HK-2 (cell line): ENCODE measurements around the gene LRRC46.
A peak's percentile ranks its signal among the peaks of the same experiment; 100 is the strongest.

Source experiments
- DNase-seq: peaks from one replicate; pipeline ENCODE4 v3.0.0-alpha.2; 2018; ENCODE audit not compliant: unreplicated experiment

Gene LRRC46

GRCh38 chr17:47852113-47852949 is 20.9 kb downstream of the LRRC46 start:
- DNase-seq, result no peak

- DNase-seq, result no peak
Measured at GRCh38 chr17:47853616-47854015, 22.1 kb downstream of the LRRC46 start.

- DNase-seq, result no peak
Measured at GRCh38 chr17:47855737-47856136, 24.3 kb downstream of the LRRC46 start.

- no peak for DNase-seq
Measured at GRCh38 chr17:47856830-47857229, 25.4 kb downstream of the LRRC46 start.

- no peak for DNase-seq
Measured at GRCh38 chr17:47857551-47858455, 26.3 kb downstream of the LRRC46 start.

- DNase-seq, result no peak
Measured at GRCh38 chr17:47860386-47860785, 28.9 kb downstream of the LRRC46 start.

GRCh38 chr17:47862621-47863440 is 31.4 kb downstream of the LRRC46 start:
- peak; percentile 50 for DNase-seq

DNA sequence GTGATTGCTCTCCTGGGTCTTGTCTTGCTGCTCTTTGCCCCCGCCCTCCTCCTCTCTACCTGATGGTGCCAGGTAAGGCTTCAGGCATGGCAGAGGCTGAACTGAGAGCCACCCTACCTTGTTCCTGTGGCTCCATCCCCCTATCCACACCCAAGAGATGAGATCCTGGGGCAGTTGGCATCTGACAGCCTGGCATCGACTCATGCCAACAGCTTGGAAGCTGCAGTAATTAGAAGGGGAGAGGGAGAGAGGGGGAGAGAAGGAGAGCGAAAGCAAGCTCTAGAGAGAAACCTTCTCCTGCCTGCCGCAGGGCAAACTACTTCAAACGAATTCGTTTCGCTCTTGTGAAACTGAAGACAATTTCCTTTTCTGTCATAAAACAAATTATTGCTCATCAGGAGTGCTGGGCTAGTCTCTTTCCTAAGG is 33.3 kb downstream of the LRRC46 start:
- DNase-seq, result no peak

- DNase-seq, result no peak
Measured at GRCh38 chr17:47866941-47867340, 35.5 kb downstream of the LRRC46 start.

DNA sequence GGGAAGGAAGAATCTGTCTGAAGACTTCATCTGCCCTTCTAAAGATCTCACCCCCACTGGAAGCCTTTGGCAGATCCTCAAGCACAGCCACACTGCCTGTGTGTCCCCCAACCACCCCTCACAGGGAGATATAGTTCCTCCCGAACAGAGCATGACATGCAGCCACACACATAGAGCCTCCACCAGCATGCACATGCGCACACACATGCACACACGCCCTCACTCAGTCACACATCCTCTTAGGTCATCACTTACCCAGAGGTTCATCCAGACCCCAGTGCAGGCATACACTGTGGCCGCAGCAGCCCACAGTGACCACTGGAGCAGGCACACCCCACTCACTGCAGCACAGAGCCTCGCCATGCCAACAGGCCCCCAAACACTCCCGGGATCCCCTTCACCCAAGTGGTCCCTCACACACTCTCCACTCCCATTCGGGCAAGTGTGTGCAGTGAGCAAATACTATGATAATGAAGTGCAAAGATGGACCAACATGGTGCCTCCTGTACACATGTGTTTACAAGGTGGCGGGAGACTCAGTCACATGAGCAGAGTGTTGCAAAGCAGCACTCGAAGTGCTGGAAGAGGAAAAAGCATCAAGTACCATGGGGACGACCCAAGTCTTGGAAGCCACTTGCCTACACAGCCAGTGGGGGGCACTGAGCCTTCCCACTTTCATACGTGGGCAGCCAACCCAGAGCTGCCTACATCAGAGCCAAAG is 36.5 kb downstream of the LRRC46 start:
- DNase-seq, result no peak

DNA sequence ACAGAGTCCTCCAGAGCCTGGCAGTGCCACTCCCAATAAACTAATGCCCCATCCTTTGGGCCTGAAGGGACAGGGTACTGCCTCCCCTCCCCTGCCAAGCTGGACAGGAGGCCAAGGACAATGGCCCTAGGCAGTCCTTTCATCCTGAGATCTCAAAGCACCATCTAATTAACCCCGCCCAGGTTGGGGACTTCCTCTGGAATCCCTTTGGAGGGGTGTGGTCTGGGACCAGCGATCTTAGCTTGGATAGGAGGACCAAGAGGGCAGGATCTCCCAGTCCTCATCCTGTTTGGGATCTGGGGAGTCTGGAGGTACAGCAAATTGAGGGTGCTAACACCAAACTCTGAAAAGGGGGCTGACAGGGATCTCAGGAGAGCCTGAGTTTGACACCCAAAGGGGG is 37.6 kb downstream of the LRRC46 start:
- no peak for DNase-seq

DNA sequence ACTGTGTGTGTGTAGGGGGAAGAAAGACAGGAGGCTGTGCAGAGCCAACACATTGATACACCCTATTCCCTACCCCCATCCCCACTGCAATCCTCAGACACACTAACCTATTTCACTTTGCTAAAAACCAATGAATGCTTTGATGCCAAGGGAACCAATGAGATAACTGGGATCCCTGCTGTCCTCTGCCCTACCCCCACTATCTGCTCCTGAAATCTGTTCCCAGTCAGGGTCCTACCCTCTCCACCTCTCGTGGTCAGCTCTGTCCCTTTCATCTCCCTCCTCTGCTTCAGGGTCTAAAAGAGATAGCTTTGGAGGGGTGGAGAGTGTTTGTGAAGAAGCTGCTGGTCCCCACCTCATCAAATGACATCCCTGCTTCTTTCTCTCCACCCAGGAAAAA is 38.6 kb downstream of the LRRC46 start:
- DNase-seq, result no peak

- no peak for DNase-seq
Measured at GRCh38 chr17:47871048-47871447, 39.6 kb downstream of the LRRC46 start.

DNA sequence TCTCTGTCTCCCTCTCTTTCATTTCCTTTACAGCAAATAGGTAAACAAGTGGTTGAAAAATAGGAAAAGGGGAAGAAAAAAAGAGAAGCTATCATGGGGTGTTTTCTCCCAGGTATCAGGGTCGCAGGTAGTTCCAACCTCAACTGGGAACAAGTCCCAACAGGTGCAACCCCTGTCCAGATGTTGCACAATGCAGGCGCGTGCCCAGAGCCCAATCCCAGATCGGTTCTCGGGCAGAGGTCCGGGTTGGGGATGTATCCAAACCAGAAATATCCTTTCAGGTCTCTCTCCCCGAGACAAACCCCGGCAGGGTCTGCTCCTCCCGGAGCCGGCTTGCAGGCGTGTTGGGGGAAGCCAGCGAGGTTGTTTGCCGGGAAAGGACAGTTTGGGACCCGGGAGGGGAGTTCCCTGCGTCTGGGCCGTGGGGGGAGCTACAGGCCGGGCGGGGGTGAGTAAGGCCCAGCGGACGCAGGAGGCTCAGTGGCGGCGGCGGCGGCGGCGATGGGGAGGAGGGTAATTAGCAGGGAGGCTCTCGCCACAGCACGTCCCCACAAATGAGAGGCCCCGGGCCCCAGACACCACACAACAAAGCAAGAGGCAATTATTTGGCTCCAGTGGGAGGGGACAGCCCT is 40.7 kb downstream of the LRRC46 start:
- DNase-seq, result no peak

GRCh38 chr17:47872651-47873161 is 41.2 kb downstream of the LRRC46 start:
- no peak for DNase-seq

DNA sequence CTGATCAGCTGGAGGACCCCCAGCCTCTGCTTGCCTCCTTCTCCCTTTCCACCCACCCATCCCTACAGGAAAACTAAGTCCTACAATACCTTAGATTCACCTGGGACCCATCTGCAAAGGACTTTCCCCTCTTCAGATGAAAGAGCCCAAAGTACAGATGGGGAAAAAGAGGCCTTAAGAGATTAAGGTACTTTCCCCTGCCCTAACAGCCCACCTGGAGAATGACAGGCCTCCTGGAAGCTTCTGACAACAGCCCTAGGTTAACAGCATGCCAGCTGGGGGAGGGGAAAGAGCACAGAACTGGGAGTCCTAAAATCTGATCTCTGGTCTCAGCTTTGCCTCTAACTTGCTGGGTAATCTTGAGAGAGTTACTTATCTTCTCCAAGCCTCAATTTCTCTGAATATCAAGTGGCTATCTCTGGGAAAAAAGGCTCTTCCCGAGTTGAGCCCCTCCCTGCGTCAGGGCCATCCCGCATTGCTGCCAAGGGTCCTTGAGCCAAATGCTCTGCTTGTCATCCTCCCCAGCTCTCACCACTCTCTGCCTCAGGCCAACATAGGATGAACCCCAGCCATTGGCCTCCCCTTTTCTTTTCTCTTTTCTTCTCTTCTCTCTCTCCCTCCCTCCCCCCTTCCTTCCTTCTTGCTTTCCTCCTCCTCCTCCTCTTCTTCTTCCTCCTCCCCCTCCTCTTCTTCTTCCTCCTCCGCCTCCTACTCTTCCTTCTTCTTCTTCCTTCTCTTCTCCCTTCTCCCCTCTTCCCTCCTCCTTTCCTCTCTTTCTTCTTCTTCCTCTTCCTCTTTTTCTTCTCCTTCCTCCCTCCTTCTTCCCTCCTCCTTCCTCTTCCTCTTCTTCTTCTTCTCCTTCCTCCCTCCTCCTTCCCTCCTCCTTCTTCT is 42.0 kb downstream of the LRRC46 start:
- no peak for DNase-seq

DNA sequence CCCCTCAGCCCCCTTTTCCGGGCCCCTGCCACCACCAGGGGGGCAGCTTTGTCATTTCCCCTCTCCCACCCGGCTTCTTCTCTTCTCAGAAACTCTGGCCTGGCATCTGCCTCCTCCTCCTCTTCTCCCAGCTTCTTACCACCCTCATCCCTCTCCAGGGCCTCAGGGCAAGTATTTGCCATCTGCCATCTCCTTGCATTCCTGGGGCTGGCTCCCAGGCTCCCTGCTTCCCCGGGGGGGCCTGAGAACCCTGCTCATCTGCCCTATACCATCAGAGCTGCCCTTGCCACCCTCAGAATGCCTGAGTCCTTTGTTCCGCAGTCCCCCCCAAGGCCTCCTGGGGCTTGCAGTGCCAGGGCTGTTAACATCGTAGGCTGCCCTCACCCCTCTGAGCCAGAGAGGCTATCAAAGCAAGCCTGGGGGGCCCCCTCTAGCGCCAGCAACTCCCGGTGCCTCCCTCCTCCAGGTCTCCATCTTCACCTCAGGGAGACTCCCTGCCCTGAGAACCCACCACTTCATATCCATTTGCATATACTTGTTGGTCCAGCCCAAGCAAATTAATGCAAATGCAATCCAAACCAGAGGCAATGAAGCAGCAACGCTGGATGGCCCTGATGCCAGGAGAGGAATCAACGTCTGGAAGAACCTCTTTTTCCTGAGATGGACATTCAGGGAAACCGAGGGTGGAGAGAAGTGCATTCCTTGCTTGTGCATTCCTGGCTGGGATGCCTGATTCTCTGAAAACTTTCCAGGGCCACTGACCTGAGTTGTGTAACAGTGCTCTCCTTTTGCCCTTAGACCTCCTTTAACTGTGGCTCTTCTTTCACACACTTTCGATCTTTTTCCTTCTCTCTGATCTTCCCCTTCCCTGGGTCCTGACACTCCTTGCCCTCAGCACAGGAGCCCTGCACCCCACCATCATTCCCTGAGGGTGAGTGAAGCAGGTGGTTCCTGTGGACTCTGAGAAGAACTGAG is 43.8 kb downstream of the LRRC46 start:
- DNase-seq, result no peak

DNA sequence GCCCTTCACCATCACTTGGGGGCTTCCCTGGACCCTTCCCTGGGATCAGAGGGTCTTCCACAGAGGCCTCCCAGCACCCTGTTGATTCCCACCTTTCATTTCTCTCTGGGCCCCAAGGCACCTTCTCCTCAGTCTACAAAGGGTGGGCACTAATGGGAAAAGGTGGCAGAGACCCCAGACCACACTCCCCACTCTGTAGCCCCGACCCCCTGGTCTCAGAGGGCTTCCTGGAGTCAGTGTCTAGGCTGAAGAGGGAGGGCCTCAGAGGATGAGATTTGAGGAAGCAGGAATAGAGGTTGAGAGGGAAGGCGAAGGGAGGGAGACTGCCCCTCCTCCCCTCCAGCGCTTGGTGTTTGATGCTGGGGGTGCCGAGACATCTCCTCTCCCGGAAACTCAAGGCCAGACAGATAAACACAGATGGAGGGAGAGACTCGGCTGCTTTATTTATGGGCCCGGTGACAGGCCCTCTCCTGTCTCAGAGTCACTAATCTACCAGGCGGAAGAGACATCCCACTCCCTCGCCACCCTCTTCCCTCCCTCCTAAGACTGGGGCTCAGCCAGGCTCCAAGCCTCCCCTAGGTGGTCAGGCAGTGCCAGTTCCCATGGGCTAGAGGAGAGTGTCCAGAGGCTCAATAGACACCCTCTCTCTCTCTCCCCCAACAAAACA is 46.0 kb downstream of the LRRC46 start:
- DNase-seq, result no peak
